ENCODE data around the gene PHACTR4.
"Not testable (repeated sequence)": the region's sequence is repeated elsewhere in the genome, so short reads cannot be mapped to it uniquely, and the experiment has no call there.

The PHACTR4 gene

DNA sequence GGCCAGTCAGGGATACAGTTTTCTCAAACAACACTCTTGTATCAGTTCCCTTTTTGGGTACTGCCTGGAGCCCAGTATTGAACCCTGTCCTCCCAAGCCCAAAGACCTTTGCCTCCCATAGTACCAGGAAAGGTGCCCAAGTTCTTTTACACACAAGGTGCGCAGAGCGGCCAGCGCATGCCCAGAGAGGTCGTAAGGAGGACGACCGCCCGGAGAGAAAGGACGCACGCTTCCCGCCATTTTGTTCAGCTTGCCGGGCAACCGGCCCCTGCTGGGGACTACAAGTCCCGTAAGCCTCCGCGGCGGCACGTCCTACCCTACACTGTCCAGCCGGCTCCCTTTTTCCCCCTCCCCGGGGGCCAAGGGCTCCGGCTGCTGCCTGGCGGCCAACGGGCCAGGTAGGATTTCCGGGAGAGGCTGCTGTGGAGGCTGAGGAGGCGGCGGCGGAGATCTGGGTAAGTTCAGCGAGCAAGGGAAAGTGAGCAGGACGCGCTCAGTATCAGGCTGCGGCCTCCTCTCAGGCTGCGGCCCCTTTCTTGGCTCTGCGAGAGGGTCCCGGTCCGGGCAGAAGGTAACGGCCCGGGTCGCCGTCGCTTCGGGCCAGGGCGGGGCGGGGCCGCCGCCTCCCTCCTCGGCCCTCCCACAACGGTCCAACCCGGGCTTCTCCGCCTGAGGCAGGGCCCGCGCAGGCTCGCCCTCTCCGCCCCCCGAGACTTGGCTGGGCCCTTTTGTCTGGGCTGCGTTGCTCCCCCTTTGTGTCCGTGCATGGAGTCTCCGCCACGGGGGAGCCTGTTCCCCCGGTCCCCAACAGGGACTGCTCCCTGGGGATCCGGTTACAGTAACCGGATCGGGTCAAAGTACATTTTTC is at the start of gene PHACTR4:
TSS of gene PHACTR4 (plus strand) at position 370 of the 868 bp plus-strand sequence. CDS start 37,708 bp downstream, outside the sequence.
- DNase-seq, result peak; percentile 96

DNA sequence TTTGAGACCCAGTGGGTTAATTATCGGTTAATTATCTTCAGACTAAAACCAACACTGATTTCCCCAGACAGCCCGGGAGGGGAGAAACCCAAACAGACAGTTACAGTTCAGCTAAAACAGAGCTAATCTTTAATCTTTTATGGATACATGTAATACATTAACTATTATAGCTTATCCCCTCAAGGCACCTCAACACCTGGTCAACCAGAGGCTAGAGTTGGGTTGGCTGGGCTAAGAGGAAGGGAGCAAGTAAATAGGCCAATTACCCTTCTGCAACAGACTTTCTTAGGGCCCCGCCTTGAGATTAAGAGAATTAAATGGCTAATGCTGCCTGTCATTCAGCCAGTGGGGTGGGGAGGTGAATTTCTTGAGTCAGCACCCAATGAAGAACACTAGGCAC is 47.3 kb upstream of the PHACTR4 start:
- no peak for DNase-seq

DNA sequence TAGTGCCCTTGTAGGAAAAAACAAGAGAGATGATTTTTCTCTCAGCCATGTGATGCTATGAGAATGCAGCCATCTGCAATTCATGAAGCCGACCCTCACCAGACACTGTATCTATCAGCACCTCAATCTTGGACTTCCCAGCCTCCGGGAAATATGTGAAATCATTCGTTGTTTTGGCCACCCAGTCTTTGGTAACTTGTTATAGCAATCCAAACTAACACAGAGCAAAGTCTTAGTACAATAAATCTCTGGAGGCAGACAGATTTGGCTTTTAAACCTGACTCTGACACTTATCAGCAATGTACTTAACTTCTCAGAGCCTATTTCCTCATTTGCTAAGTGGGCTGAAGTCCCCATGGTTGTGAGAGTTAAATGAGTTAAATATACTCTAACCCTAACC is 45.8 kb upstream of the PHACTR4 start:
- DNase-seq, result no peak

DNA sequence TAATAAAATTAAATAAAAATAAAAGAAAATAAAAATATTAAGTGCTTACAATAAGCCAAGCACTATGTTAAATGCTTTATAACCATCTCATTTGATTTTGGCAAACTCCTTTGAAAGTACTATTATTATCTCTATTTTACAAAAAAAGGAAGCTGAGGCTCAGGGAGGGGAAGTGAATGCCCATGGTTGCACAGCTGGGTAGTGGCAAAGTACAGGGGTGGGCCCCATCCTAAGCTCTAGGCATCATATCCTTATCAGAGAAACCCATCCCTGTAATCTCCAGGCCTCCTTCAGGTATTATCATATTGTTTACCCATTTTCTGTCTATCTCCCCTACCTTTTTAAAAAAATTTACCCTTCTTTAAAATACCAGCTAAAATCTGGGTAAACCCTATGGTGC is 43.0 kb upstream of the PHACTR4 start:
- DNase-seq, result no peak

DNA sequence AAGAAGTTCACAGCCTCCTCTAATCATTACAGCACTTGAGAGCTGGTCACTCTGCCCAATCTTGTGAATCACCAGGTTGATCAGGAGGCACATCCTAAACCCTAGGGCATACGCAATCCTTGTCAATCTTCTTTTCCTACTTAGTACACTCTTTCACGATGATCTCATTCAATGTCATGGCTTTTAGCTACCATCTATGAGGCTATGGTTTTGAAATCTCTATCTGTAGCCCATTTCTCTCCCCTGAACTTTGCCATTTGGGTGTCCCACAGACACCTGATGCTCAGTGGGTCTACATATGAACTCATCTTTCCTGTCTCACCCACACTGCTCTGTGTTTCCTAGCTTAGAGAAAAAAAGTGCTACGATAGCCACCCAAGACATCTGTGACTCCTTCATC is 42.6 kb upstream of the PHACTR4 start:
- DNase-seq, result no peak

DNA sequence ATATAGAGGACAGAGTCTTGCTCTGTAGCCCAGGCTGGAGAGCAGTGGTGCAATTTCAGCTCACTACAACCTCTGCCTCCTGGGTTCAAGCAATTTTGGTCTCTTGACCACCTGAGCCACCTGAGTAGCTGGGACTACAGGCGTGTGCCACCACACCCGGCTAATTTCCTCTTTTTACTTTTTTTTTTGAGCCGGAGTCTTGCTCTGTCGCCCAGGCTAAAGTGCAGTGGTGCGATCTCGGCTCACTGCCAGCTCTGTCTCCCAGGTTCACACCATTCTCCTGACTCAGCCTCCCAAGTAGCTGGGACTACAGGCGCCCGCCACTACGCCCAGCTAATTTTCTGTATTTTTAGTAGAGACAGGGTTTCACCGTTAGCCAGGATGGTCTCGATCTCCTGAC is 42.1 kb upstream of the PHACTR4 start:
- not testable (repeated sequence) for DNase-seq

DNA sequence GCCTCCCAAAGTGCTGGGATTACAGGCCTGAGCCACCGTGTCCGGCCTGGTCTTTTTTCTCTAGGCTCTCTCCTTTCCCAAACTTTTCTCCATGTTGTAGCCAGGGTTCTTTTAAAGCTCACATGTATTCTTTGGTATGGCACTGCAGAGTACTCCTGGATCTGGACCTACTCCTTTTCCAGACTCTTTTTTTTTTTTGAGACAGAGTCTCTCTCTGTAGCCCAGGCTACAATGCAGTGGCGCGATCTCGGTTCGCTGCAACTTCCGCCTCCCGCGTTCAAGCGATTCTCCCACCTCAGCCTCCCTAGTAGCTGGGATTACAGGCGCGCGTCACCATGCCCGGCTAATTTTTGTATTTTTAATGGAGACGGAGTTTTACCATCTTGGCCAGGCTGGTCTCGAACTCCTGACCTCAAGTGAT is 41.3 kb upstream of the PHACTR4 start:
- DNase-seq, result no peak

DNA sequence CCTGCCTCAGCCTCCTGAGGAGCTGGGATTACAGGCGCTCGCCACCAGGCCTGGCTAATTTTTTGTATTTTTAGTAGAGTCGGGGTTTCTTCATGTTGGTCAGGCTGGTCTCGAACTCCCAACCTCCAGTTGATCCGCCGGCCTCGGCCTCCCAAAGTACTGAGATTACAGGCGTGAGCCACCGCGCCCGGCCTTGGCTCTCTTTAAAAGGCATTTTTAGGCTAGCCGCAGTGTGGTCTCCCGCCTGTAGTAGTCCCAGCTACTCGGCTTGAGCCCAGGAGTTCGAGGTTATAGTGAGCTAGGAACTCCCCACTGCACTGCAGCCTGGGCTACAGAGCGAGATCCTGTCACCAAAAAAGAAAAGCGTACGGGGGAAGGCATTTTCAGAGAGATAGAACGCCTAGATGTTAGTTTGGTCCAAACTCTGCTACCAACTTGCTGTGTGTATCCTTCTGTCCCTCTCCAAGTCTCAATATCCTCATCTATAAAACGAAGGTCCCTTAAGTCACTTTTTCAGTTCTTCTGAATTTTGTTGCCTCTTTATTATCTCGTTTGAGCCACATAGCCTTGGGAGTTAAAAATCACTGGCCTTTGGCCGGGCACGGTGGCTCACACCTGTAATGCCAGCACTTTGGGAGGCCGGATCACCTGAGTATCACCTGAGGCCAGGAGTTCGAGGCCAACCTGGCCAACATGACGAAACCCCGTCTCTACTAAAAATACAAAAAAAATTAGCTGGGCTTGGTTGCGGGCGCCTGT is 40.0 kb upstream of the PHACTR4 start:
- peak; percentile 9 for DNase-seq

DNA sequence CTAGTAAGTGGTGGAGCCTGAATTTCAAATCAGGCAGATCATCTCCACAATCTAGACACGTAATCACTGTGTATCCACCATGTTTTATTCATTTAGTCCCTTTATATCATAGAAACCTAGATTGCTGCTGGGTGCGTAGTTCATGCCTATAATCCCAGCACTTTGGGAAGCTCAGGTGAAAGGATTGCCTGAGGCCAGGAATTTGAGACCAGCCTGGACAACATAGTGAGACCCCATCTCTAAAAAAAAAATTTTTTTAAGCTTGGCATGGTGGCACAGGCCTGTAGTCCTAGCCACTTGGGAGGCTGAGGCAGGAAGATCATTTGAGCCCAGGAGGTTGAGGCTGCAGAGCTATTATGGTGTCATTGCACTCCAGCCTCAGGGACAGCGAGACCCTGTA is 30.6 kb upstream of the PHACTR4 start:
- no peak for DNase-seq

DNA sequence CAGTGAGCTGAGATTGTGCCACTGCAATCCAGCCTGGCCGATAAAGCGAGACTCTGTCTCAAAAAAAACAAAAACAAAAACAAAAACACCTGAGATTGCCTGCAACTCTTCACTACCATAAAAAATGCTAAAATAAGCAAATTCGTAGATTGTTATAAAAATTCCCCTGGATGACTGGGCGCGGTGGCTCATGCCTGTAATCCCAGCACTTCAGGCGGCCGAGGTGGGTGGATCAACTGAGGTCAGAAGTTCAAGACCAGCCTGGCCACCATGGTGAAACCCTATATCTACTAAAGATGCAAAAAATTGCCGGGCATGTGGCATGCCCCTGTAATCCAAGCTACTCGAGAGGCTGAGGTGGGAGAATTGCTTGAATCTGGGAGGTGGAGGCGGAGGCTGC is 30.0 kb upstream of the PHACTR4 start:
- no peak for DNase-seq

DNA sequence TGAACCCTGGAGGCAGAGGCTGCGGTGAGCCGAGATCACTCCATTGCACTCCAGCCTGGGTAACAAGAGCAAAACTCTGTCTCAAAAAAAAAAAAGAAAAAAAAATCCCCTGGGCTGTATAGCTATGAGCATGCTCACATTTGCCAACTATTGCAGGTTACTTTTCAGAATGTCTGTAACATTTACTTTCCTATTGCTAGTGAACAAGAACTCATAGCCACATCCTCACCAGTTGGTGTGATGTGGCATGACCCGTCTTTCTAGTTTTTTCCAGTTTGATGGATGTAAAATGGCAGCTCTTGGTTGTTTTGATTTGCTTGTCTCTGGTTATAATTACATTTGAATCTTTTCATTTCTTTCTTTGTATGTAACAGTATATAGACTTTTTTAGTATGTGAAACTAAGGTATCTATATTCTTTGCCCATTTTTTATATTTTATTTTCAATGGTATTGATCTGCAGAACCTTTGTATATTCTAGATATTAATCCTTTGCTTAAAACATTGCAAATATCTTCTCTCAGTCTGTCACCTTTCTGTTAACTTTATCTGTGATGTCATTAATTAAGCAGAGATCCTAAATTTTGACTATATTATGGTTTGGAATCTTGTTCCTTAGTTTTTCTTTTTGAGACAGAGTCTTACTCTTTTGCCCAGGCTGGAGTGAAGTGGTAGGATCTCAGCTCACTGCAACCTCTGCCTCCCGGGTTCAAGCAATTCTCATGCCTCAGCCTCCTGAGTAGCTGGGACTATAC is 29.1 kb upstream of the PHACTR4 start:
- DNase-seq, result no peak

DNA sequence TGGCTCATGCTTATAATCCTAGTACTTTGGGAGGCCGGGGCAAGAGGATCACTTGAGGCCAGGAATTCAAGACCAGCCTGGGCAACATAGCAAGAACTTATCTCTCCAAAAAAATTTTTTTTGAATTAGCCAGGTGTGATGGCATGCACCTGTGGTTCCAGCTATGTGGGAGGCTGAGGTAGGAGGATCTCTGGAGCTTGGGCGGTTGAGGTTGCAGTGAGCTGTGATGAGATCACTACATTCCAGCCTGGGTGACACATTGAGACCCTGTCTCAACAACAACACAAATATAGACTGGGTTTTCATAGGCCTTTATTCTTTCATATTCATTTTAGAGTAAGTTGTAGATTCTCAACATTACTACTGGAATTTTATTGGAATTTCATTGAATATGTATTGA is 27.9 kb upstream of the PHACTR4 start:
- no peak for DNase-seq

DNA sequence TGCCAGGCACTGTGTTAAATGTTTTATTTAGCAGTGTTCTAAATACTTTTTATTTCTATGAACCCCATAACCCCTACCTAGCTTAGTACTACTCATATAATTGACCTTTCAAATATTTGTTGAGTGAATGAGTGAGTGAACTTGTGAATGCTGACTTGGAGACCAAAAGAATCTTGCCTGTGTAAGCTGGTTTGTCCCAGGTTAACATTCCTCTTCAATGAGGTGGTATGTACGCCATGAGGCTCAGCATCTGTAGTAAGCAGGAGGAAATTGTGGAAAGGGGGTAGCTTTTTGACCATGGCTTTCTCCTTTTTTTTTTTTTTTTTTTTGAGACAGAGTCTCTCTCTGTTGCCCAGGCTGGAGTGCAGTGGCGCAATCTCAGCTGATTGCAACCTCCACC is 26.1 kb upstream of the PHACTR4 start:
- no peak for DNase-seq

DNA sequence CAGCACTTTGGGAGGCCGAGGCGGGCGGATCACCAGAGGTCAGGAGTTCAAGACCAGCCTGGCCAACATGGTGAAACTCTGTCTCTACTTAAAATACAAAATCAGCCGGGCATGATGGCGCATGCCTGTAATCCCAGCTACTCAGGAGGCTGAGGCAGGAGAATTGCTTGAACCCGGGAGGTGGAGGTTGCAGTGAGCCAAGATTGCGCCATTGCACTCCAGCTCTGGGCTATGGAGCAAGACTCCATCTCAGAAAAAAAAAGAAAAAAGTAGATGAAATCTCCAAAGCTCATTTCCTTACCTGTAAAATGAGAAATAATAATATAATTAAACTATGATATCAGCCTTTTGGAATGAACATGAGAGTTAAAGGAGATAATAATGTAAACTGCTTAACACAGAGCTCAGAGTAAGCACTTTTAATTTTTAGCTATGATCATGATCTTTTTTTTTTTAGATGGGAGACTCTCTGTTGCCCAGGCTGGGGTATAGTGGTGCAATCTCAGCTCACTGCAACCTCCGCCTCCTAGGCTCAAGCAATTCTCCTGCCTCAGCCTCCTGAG is 16.2 kb upstream of the PHACTR4 start:
- DNase-seq, result not testable (repeated sequence)

DNA sequence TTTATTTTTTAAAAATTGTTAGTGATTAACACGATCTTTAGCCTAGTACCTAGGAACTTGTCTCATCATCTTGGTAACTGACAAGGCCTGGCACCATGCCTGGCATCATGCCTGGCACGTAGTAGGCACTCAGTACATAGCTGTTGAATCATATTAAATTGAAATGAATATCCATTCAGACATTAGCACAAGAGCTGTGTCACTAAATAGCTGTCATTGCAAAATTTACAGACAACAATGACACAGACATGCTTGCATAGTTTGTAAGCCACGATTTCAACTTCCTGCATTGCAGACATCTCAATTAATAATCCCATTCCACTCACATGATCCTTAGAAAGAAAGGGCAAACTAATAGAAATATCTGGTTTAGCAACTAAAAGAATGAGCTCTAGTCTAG is 15.4 kb upstream of the PHACTR4 start:
- no peak for DNase-seq

DNA sequence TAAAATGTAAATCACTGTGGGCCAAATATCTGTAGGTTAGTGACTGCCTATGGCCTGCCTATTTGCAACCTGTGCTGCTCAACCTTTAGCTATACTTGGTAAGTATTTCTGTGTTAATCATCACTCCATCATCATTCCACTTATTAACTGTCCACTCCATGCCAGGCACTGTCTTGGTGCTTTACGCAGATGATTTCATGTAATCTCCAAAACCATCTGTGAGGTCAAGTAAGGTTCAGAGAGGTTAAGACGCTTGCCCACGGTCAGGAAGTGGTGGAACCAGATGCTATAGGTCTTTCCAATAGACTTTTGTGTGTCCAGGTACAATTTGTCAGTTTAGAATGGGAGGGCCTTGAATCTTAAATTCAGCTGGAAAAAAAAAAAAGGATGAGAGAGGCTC is 10.8 kb upstream of the PHACTR4 start:
- DNase-seq, result no peak

DNA sequence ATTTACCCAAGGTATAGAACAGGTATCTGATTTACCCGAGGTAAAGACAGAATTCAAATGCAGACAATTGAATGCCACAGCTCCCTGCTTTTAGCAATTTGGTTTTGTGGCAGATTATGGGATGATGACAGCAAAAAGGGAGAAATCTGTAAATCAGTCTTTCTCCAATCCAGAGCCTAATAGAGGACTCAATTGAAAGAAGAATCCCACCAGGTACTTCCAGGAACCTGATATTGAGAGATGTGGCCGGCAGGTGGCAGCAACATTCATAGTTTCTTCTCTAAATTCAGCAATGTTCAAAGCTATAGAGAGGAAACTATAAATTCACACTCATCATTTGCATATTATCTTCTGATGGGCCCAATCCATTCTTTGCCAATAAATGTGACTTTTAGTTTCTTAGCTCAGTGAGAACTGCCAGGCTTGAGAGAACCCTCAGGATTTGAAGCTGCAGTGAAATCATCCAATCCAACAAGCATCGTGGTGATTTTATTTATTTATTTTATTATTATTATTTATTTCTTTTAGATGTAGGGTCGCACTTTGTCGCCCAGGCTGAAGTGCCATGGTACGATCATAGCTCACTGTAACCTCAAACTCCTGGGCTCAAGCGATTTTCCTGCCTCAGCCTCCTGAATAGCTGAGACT is 9.8 kb upstream of the PHACTR4 start:
- DNase-seq, result peak; percentile 59

DNA sequence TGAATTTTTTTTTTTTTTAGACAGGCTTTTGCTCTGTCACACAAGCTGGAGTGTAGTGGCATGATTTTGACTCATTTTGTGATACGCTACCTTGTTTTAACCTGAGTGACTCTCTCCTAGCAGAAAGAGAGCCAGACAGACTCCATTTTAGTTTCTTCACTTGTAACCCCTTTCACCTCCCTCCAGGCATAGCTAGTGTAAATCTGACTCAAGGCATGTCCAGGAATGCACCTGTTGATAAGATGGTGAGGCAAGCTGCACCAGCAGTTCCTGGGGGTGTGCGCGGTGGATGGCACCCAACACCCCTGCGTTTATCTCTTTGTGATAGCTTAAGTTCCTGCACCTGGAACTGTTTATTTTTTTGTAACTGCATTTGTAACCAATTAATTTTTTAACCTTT is 4.7 kb upstream of the PHACTR4 start:
- DNase-seq, result no peak

DNA sequence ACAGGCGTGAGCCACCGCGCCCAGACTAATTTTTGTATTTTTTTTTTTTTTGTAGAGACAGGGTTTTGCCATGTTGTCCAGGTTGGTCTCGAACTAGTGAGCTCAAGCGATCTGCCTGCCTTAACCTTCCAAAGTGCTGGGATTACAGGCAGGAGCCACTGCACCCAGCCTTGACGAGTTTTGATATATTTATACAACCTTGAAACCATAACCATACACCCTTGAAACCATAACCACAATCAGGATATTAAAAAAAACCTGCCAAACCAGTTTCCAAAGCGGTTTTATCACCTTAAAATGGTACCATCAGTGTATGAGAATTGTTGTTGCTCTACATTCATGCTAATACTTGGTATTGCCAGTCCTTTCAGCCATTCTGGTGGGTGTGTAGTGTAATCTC is 3.7 kb upstream of the PHACTR4 start:
- no peak for DNase-seq

DNA sequence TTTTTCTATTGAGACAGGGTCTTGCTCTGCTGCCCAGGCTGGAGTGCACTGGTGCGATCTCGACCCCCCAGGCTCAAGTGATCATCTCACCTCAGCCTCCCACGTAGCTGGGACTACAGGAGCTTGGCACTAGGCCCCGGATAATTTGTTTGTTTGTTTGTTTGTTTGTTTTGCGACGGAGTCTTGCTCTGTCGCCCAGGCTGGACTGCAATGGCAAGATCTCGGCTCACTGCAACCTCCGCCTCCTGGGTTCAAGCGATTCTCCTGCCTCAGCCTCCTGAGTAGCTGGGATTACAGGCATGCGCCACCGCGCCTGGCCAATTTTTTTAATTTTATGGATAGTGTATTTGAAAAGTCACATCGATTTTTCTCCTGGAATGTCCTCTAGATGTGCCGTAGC is 932 bp upstream of the PHACTR4 start:
- not testable (repeated sequence) for DNase-seq

DNA sequence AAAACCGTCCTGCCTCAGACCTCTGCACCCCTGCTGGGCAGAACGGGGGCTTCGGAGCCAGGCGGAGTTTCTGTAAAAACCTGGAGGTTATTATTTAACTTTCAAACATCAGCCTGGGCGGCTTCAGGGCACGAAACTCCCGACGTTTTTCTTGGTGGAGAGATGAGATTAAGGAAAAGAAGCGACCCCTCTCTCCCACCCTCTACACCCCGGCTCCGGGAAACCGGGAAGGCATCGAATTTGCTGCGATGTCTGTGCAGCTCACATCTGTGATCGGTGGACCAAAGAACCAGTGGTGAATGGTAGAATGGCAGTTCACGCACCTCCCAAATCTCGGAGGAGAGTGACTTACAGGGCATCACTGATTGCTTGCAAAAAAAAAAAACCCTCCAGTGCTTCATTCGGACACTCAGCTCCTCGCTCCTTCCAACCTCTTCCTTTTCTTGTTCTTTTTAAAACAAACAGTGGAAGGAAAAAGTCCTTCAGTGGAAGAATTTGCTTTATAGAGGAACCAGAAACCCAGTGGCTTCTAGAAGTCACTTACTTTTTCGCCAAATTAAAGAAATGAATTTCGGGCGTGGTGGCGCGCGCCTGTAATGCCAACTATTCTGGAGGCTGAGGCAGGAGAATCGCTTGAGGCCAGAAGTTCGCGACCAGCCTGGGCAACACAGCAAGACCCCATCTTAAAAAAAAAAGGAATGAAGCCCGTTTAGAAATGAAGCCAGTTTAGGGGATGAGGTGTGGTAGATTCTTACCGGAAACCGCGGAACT is 884 bp downstream of the PHACTR4 start:
- DNase-seq, result peak; percentile 43

DNA sequence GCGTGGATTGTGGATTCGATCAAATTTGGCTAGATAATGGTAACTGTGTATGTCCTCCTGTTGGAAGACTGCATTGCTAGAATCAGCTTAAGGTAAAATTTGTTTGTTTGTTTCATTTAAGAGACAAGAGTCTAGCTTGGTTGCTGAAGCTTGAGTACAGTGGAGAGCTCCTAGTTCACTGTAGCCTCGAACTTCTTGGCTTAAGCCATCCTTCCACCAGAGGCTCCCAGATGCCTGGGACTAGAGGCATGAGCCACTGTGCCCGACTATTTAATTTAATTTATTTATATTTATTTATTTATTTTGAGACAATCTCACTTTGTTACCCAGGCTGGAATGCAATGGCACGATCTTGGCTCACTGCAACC is 1.5 kb downstream of the PHACTR4 start:
- DNase-seq, result no peak
